K562 (cell line): ENCODE data around the gene CAGE1. TPM values are rescaled to one million over a fixed set of nuclear protein-coding genes. Genes with fewer than 3 reads are reported as not detected.

Experiments
- CCNT2 ChIP-seq: IDR thresholded peaks from 2 replicates; pipeline ENCODE4 v1.6.1; 2011; ENCODE audit warnings: borderline replicate concordance, low read depth, mild to moderate bottlenecking, moderate library complexity, mixed read lengths, low read length; ENCODE audit not compliant: insufficient read length; ENCODE audit errors: extremely low read depth
- EP400 ChIP-seq: fragments of 450-650 bp; IDR thresholded peaks from 2 replicates; pipeline ENCODE4 v1.6.1; 2017; ENCODE audit warnings: antibody characterized with exemption, mild to moderate bottlenecking, moderate library complexity
- FOXK2 ChIP-seq, 2 experiments: fragments of 450-650 bp; IDR thresholded peaks in 1 of 2; conservative IDR thresholded peaks in 1 of 2; 2 replicates each; pipeline ENCODE4 v1.6.1; 2016; ENCODE audit warnings: low read depth in 2 of 2, mild to moderate bottlenecking in 1 of 2
- KDM4B ChIP-seq, 2 experiments: fragments of 450-650 bp in 1 of 2; sonication (generic) in 1 of 2; IDR thresholded peaks; 2 replicates each; pipeline ENCODE4 v1.6.1; 2016 to 2017; ENCODE audit warnings: borderline replicate concordance in 2 of 2, antibody characterized with exemption in 1 of 2, low read depth in 1 of 2, mild to moderate bottlenecking in 1 of 2
- NFRKB ChIP-seq: fragments of 450-650 bp; IDR thresholded peaks from 2 replicates; pipeline ENCODE4 v1.6.1; 2016; ENCODE audit warnings: low read depth
- PHB ChIP-seq: fragments of 250-450 bp; sonication (Bioruptor Pico); IDR thresholded peaks from 2 replicates; pipeline ENCODE4 v1.5.0; 2021
- POLR2AphosphoS5 ChIP-seq: IDR thresholded peaks from 2 replicates; pipeline ENCODE4 v1.6.1; 2011; ENCODE audit warnings: mild to moderate bottlenecking, low read depth, low read length, moderate library complexity; ENCODE audit not compliant: control insufficient read depth, insufficient read depth
- SMAD1 ChIP-seq: fragments of 150-350 bp; IDR thresholded peaks from 2 replicates; pipeline ENCODE4 v1.6.1; 2014; ENCODE audit warnings: low read length, low read depth; ENCODE audit not compliant: partially characterized antibody
- ZBED1 ChIP-seq: IDR thresholded peaks from 2 replicates; pipeline ENCODE4 v1.6.1; 2014
- ZNF316 ChIP-seq: fragments of 450-650 bp; IDR thresholded peaks from 2 replicates; pipeline ENCODE4 v1.6.1; 2016
- polyA plus RNA-seq, 8 experiments: library from polyadenylated mRNA; depleted of rRNA in 4 of 8; stranded (reverse) in 5 of 8; unstranded in 3 of 8; fragments of >200 nt; fragmentation: Nextera tagmentation in 2 of 8; fragmentation: Illumina TruSeq in 1 of 8; extraction: Ambion mirVana in 2 of 8; extraction: Trizol in 1 of 8; gene quantifications; 2 replicates each; pipeline versions ENCODE4 v1.2.1 to v1.2.3, GENCODE V29; 2011 to 2014; ENCODE audit warnings: inconsistent platforms in 1 of 8, missing spikeins in 1 of 8
- total RNA-seq, 7 experiments: library from RNA; depleted of rRNA in 6 of 7; stranded (reverse); fragments of >200 nt in 6 of 7; fragmentation: Illumina TruSeq in 2 of 7; extraction: Trizol in 2 of 7; gene quantifications; 2 replicates each; pipeline versions ENCODE4 v1.2.1 to v1.2.3, GENCODE V29; 2011 to 2021; ENCODE audit warnings: low replicate concordance in 1 of 7
- TF ChIP-seq, protein P1 (sequence below): fragments of 450-650 bp; IDR thresholded peaks from one replicate; pipeline ENCODE4 v1.6.1; 2018; ENCODE audit warnings: mild to moderate bottlenecking, moderate library complexity; ENCODE audit not compliant: partially characterized antibody
- TF ChIP-seq, protein P2 (sequence below): fragments of 450-650 bp; IDR thresholded peaks from 2 replicates; pipeline ENCODE4 v1.6.1; 2016; ENCODE audit warnings: borderline replicate concordance
- TF ChIP-seq, protein P3 (sequence below): fragments of 450-650 bp; IDR thresholded peaks from 2 replicates; pipeline ENCODE4 v1.6.1; 2017; ENCODE audit warnings: antibody characterized with exemption
- TF ChIP-seq, protein P4 (sequence below): sonication (generic); formaldehyde crosslinking; IDR thresholded peaks from 2 replicates; pipeline ENCODE4 v1.8.0; 2022; ENCODE audit warnings: mild to moderate bottlenecking, missing genetic modification reagents

CAGE1 gene
- total and polyA plus RNA-seq, 9 of the 15 experiments (the other 6 are each of a cell fraction or from before 2014, with no cell fraction given), result 0.13 to 0.33 (median 0.18) TPM; not detected in 4

DNA sequence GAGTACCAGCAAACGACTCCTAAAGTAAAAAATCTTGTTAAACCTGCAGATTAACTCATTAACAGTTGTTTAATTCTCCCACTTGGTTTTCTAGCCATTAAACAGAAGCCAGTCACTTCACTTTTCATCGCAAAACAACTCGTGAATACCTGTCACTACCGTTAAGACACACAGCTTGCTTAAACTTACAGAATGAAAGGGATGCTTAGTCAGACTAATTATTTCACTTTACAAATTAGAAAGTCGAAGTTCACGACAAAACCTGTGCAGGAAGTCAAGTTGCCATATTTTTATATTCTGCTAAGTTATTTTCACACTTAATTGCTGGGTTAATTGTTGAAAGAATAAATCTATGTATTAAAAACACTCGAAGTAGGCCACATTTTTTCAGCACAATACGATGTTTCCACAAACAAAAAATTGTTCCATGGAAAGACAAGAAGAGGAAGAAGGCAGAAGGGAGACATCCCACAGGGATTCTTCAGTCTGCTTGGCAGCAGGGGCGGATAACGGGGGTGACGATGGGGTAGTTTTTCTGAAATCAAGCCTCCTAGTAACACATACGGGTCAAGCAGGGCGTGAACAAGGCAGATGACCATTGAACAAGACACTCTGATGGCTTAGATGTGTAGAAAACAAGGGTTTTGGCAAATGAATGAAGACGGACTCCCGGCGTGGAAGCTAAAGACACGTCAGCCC is 77.5 kb downstream of the CAGE1 start (continued):
- TF ChIP-seq KDM4B (IDR thresholded peaks at IDR 0.05; ENCODE audit: borderline replicate concordance in 2 of 2, low read depth in 1 of 2) (0 out of 4 replicates have a peak, but pooled peaks of 1 of the 2 experiments have one; percentile 50), ZNF316 (no peak), POLR2AphosphoS5 (no peak), PHB (no peak), NFRKB (no peak), CCNT2 (no peak), ZBED1 (no peak), EP400 (no peak; the same call in 1 of the 2 replicates), SMAD1 (no peak), FOXK2 (conservative IDR thresholded peaks at IDR 0.05 in 1 of 2, IDR thresholded peaks at IDR 0.05 in 1 of 2; ENCODE audit: low read depth in 2 of 2) (no peak)
- TF ChIP-seq, protein P1, sequence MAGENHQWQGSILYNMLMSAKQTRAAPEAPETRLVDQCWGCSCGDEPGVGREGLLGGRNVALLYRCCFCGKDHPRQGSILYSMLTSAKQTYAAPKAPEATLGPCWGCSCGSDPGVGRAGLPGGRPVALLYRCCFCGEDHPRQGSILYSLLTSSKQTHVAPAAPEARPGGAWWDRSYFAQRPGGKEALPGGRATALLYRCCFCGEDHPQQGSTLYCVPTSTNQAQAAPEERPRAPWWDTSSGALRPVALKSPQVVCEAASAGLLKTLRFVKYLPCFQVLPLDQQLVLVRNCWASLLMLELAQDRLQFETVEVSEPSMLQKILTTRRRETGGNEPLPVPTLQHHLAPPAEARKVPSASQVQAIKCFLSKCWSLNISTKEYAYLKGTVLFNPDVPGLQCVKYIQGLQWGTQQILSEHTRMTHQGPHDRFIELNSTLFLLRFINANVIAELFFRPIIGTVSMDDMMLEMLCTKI, result no peak
- TF ChIP-seq, protein P2, sequence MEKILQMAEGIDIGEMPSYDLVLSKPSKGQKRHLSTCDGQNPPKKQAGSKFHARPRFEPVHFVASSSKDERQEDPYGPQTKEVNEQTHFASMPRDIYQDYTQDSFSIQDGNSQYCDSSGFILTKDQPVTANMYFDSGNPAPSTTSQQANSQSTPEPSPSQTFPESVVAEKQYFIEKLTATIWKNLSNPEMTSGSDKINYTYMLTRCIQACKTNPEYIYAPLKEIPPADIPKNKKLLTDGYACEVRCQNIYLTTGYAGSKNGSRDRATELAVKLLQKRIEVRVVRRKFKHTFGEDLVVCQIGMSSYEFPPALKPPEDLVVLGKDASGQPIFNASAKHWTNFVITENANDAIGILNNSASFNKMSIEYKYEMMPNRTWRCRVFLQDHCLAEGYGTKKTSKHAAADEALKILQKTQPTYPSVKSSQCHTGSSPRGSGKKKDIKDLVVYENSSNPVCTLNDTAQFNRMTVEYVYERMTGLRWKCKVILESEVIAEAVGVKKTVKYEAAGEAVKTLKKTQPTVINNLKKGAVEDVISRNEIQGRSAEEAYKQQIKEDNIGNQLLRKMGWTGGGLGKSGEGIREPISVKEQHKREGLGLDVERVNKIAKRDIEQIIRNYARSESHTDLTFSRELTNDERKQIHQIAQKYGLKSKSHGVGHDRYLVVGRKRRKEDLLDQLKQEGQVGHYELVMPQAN, result peak; percentile 97
- TF ChIP-seq, protein P3, sequence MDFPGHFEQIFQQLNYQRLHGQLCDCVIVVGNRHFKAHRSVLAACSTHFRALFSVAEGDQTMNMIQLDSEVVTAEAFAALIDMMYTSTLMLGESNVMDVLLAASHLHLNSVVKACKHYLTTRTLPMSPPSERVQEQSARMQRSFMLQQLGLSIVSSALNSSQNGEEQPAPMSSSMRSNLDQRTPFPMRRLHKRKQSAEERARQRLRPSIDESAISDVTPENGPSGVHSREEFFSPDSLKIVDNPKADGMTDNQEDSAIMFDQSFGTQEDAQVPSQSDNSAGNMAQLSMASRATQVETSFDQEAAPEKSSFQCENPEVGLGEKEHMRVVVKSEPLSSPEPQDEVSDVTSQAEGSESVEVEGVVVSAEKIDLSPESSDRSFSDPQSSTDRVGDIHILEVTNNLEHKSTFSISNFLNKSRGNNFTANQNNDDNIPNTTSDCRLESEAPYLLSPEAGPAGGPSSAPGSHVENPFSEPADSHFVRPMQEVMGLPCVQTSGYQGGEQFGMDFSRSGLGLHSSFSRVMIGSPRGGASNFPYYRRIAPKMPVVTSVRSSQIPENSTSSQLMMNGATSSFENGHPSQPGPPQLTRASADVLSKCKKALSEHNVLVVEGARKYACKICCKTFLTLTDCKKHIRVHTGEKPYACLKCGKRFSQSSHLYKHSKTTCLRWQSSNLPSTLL, result no peak
- TF ChIP-seq, protein P4, sequence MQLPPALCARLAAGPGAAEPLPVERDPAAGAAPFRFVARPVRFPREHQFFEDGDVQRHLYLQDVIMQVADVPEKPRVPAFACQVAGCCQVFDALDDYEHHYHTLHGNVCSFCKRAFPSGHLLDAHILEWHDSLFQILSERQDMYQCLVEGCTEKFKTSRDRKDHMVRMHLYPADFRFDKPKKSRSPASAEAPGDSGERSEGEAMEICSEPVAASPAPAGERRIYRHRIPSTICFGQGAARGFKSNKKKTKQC, result no peak
